VCaP (cell line): ENCODE results near the gene PNKD.

Experiments used
- H3K27ac ChIP-seq: fragments of 450-650 bp; 2 replicates; pipeline ENCODE4 v1.5.1; 2017
- CTCF ChIP-seq: fragments of 450-650 bp; conservative IDR thresholded peaks from 2 replicates; pipeline ENCODE4 v1.5.1; 2017; ENCODE audit warnings: mild to moderate bottlenecking, moderate library complexity

The PNKD gene

GRCh38 chr2:218282173-218282991 lies 12.1 kb downstream of the PNKD start:
- peak overlapping the region; percentile 65 for H3K27ac ChIP-seq
- TF ChIP-seq CTCF = no peak

DNA sequence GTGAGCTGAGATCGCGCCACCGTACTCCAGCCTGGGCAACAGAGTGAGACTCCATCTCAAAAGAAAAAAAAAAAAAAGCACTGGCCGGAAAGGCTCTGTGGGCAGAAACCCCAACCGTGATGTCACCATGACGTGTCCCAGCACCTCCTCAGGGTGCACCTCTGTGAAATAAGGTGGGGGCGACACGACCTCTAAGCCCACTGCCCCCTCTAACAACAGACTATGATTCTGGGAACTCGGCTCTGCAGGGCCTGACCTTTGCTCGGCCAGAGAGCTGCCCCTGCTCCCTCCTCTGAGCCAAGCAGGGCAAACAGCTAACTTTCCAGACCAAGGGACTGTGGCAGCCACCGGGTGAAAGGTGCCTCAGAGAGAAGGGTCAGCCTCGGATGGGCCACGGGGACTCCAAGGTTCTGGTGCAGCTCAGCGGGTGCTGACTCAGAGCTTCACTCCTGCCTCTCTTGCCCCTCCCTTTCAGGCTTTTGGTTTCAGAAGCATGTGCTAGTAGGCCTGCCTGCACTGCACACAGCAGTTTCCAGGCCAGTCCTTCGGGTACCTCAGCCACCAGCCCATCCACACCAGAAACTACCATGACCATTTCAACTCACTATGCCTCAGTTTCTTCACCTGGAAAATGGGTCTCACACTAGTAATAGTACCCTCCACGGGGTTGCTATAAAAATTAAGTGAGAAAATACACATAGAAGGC lies 13.9 kb downstream of the PNKD start:
- no peak for TF ChIP-seq CTCF
- peak overlapping the region; percentile 58; the same call in 1 of the 2 replicates for H3K27ac ChIP-seq

GRCh38 chr2:218285604-218286003 lies 15.3 kb downstream of the PNKD start:
- TF ChIP-seq CTCF = no peak
- peak overlapping the region; percentile 58 for H3K27ac ChIP-seq

DNA sequence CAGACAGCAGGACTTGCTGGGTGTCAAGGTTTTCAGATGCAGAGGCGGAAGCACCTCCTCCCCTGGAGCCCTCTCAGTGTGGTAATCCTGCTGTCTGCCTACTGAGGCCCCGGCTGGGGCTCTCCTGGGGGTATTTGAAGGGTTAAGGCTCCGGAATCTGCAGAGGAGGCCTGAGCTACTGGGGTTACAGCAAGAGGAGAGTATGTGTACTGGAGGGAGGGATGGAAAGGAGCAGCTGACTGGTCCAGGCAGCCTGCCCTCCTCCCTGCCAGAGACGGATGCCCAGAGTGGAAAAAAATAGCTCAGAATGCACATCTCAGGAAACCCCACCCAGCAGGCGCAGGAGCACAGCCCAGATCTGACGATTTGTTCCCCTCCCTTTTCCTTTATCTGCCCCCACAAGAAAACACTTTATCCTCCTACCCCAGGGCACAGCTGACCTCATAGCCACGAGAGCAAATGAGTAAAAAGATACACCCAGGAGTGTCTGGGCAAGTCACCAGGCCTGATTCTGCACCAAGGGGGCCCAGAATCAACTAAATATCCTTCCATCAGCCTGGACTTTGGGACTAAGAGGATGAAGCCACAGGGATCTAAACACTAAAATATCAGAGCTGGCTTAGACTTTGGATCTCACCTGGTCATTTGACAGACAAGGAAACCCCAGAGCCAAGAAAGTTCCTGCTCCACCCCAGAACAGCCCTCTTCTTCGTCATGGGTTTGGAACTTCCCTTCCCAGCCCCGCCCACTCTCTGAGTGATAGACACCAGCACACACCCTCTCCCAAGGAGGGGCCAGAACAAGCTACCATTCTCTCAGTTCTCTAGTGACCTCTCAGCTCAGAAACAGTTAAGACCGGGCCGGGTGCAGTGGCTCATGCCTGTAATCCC lies 16.5 kb downstream of the PNKD start:
- no peak for TF ChIP-seq CTCF
- peak overlapping the region; percentile 58; the same call in 1 of the 2 replicates for H3K27ac ChIP-seq

DNA sequence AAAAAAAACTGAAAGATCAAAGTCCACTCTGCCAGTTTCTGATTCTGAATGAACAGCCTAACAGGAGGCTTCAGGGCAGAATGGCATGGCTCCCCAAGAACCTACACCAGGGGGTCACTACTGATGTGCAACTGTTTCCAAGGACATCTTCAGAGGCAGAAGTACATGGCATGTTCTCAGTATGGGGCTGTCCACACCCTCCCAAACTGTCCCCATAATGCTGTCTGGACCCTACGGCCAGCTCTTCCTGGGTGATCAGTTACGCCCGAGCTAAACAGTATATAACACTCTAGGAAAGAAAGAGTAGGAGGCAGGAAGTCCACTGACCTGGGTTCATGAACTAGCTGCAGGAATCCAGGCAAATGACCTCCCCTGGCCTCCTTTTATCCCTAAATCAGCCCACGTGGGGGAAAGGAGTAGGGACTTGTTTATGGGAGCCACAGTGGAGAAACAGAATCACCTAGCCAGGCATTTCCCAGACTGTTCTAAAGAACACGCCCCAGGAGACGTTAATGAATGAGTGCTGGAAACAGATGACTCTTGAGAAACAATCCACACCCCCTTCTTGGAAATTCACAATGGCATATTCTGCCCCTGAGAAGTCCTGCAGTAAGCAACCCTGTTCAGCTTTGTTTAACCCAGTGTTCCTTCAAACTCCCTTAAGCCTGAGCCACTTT lies 19.5 kb downstream of the PNKD start:
- H3K27ac ChIP-seq = no peak overlapping the region

More for the DNA sequence above, 19.5 kb downstream of the PNKD start:
- TF ChIP-seq CTCF = no peak
